ENCODE measurements around the gene NTMT1. TPM values are rescaled to one million over a fixed set of nuclear protein-coding genes. Genes with fewer than 3 reads are reported as not detected.

The NTMT1 gene
- total RNA-seq, 4 donors from 2014 or later: 11.9 to 35.5 (median 26.6) TPM

GRCh38 chr9:129611307-129611800 is 14.6 kb upstream of the NTMT1 start:
- Histone ChIP-seq H3K27ac (peak overlapping the region in 1 of 4 donors; percentile 80), H3K36me3 (no peaks in the 10 kb centered on the region), H3K9me3 (no peaks in the 10 kb centered on the region), H3K4me1 (peaks cover 0 to 35% (median 17%) of the 10 kb centered on the region in 4 donors), H3K27me3 (no peaks in the 10 kb centered on the region), H3K4me3 (peak overlapping the region in 3 of 4 donors; percentile 68 to 69 (median 68))
- TF ChIP-seq POLR2A (IDR thresholded peaks at IDR 0.05): no peak
- no peak for TF ChIP-seq CTCF (IDR thresholded peaks at IDR 0.05)
- DNase-seq: no peak

- no peak overlapping the region for H3K4me3 ChIP-seq
- no peak overlapping the region for H3K27ac ChIP-seq
- peaks cover 0 to 35% (median 17%) of the 10 kb centered on the region in 4 donors for H3K4me1 ChIP-seq
- TF ChIP-seq POLR2A (IDR thresholded peaks at IDR 0.05): no peak
- TF ChIP-seq CTCF (IDR thresholded peaks at IDR 0.05): no peak
- no peaks in the 10 kb centered on the region for H3K27me3 ChIP-seq
- H3K9me3 ChIP-seq: no peaks in the 10 kb centered on the region
- DNase-seq: no peak
- no peaks in the 10 kb centered on the region for H3K36me3 ChIP-seq
Observed at GRCh38 chr9:129612123-129612522, 13.8 kb upstream of the NTMT1 start.

- no peaks in the 10 kb centered on the region for H3K27me3 ChIP-seq
- no peak overlapping the region for H3K27ac ChIP-seq
- H3K4me3 ChIP-seq: no peak overlapping the region
- H3K9me3 ChIP-seq: no peaks in the 10 kb centered on the region
- H3K36me3 ChIP-seq: no peaks in the 10 kb centered on the region
- DNase-seq: no peak
- H3K4me1 ChIP-seq: peaks cover 0 to 28% (median 17%) of the 10 kb centered on the region in 4 donors
- TF ChIP-seq POLR2A (IDR thresholded peaks at IDR 0.05): no peak
Observed at GRCh38 chr9:129612815-129613519, 13.0 kb upstream of the NTMT1 start.

GRCh38 chr9:129613520-129614175 is 12.3 kb upstream of the NTMT1 start:
- H3K27me3 ChIP-seq: no peaks in the 10 kb centered on the region
- H3K36me3 ChIP-seq: no peaks in the 10 kb centered on the region
- no peak for DNase-seq
- H3K4me3 ChIP-seq: no peak overlapping the region
- H3K27ac ChIP-seq: no peak overlapping the region
- TF ChIP-seq CTCF (IDR thresholded peaks at IDR 0.05) (no peak), POLR2A (IDR thresholded peaks at IDR 0.05) (no peak)
- H3K4me1 ChIP-seq: peaks cover 0 to 22% (median 17%) of the 10 kb centered on the region in 4 donors
- H3K9me3 ChIP-seq: no peaks in the 10 kb centered on the region

- Histone ChIP-seq H3K27ac (no peak overlapping the region), H3K9me3 (no peaks in the 10 kb centered on the region), H3K4me1 (peaks cover 0 to 16% (median 11%) of the 10 kb centered on the region in 4 donors), H3K36me3 (no peaks in the 10 kb centered on the region), H3K27me3 (no peaks in the 10 kb centered on the region), H3K4me3 (no peak overlapping the region)
- peak in 1 of 3 donors; percentile 39 for DNase-seq
- TF ChIP-seq POLR2A (IDR thresholded peaks at IDR 0.05) (no peak), CTCF (IDR thresholded peaks at IDR 0.05) (no peak)
Observed at GRCh38 chr9:129614932-129615331, 11.0 kb upstream of the NTMT1 start.
